CD14-positive monocyte (primary cell): ENCODE measurements around the gene SH3PXD2A. TPM values are rescaled to one million over a fixed set of nuclear protein-coding genes. Genes with fewer than 3 reads are reported as not detected.

Experiments used
- DNase-seq, 3 donors: peaks; one replicate each; pipeline ENCODE4 v3.0.0-alpha.2; 2011 to 2022
- H2AFZ ChIP-seq: 2 replicates; pipeline ENCODE4 v1.6.0; 2012; ENCODE audit warnings: mild to moderate bottlenecking, low read depth, low read length, inconsistent platforms; ENCODE audit not compliant: insufficient read depth, poor library complexity, severe bottlenecking
- H3K27ac ChIP-seq, 2 donors: 1 replicate in 1 of 2; 2 replicates in 1 of 2; pipeline ENCODE4 v1.5.1; 2012 to 2013; ENCODE audit warnings: low read length in 2 of 2, control low read depth in 1 of 2, inconsistent platforms in 1 of 2, low read depth in 1 of 2, mild to moderate bottlenecking in 1 of 2
- H3K27me3 ChIP-seq, 2 donors: one replicate each; pipeline versions ENCODE4 v1.6.0 to v1.6.1; 2011 to 2013; ENCODE audit warnings: low read length in 2 of 2; ENCODE audit not compliant: control insufficient read depth in 2 of 2, insufficient read depth in 2 of 2
- H3K36me3 ChIP-seq, 2 donors: replicated peaks in 1 of 2; 1 replicate in 1 of 2; 2 replicates in 1 of 2; pipeline versions ENCODE4 v1.5.1 to v1.6.1; 2012 to 2013; ENCODE audit warnings: low read length in 2 of 2, control low read depth in 1 of 2, inconsistent platforms in 1 of 2, mild to moderate bottlenecking in 1 of 2; ENCODE audit not compliant: insufficient read depth in 2 of 2, control insufficient read depth in 1 of 2
- H3K4me1 ChIP-seq, 2 donors: 1 replicate in 1 of 2; 2 replicates in 1 of 2; pipeline versions ENCODE4 v1.5.1 to v1.6.1; 2012 to 2013; ENCODE audit warnings: low read length in 2 of 2, control low read depth in 1 of 2, inconsistent platforms in 1 of 2, mild to moderate bottlenecking in 1 of 2, moderate library complexity in 1 of 2; ENCODE audit not compliant: insufficient read depth in 2 of 2, control insufficient read depth in 1 of 2
- H3K4me2 ChIP-seq: replicated peaks from 2 replicates; pipeline ENCODE3; 2012; ENCODE audit warnings: low read length, moderate library complexity, mild to moderate bottlenecking; ENCODE audit not compliant: poor library complexity, severe bottlenecking; ENCODE audit errors: extremely low read depth
- H3K4me3 ChIP-seq, 3 experiments: fragments of 200-600 bp in 1 of 3; sonication (generic) in 1 of 3; replicated peaks in 1 of 3; 1 replicate in 2 of 3; 2 replicates in 1 of 3; pipeline ENCODE4 v1.5.1; 2011 to 2013; ENCODE audit warnings: low read length in 3 of 3, mild to moderate bottlenecking in 3 of 3, control low read depth in 2 of 3, low read depth in 2 of 3, inconsistent platforms in 1 of 3, moderate library complexity in 1 of 3
- H3K79me2 ChIP-seq: 2 replicates; pipeline ENCODE4 v1.6.0; 2012; ENCODE audit warnings: mild to moderate bottlenecking, control low read depth, inconsistent platforms, low read length, moderate library complexity; ENCODE audit not compliant: insufficient read depth
- H3K9ac ChIP-seq: 2 replicates; pipeline ENCODE4 v1.6.0; 2017; ENCODE audit warnings: low read length, mild to moderate bottlenecking; ENCODE audit not compliant: insufficient read depth, poor library complexity, severe bottlenecking
- H3K9me3 ChIP-seq, 2 donors: replicated peaks in 1 of 2; 1 replicate in 1 of 2; 2 replicates in 1 of 2; pipeline versions ENCODE4 v1.5.1 to v1.6.1; 2012 to 2013; ENCODE audit warnings: low read length in 2 of 2, control low read depth in 1 of 2; ENCODE audit not compliant: control insufficient read depth in 1 of 2, insufficient read depth in 1 of 2
- H4K20me1 ChIP-seq: 2 replicates; pipeline ENCODE4 v1.6.0; 2012; ENCODE audit warnings: mild to moderate bottlenecking, low read length, control low read depth, moderate library complexity; ENCODE audit not compliant: insufficient read depth
- H3K27ac Mint-ChIP-seq, 7 donors: one replicate each; pipeline ENCODE4 v1.8.0; 2020; ENCODE audit warnings: mild to moderate bottlenecking in 7 of 7, mixed read lengths in 7 of 7, moderate library complexity in 6 of 7, inconsistent platforms in 2 of 7
- H3K27me3 Mint-ChIP-seq, 3 donors: one replicate each; pipeline ENCODE4 v1.8.0; 2021 to 2022; ENCODE audit warnings: low read depth in 3 of 3, mild to moderate bottlenecking in 3 of 3, mixed read lengths in 3 of 3, moderate library complexity in 3 of 3, inconsistent platforms in 1 of 3
- H3K36me3 Mint-ChIP-seq, 2 donors: one replicate each; pipeline ENCODE4 v1.8.0; 2020; ENCODE audit warnings: mixed read lengths in 2 of 2, inconsistent platforms in 1 of 2, mild to moderate bottlenecking in 1 of 2
- H3K4me1 Mint-ChIP-seq: one replicate; pipeline ENCODE4 v1.8.0; 2020; ENCODE audit warnings: mild to moderate bottlenecking, mixed read lengths
- H3K4me3 Mint-ChIP-seq, 2 donors: one replicate each; pipeline ENCODE4 v1.8.0; 2020; ENCODE audit warnings: mild to moderate bottlenecking in 2 of 2, mixed read lengths in 2 of 2, moderate library complexity in 1 of 2
- H3K9me3 Mint-ChIP-seq, 7 donors: one replicate each; pipeline ENCODE4 v1.8.0; 2020 to 2022; ENCODE audit warnings: mixed read lengths in 7 of 7, mild to moderate bottlenecking in 6 of 7, moderate library complexity in 6 of 7, inconsistent platforms in 2 of 7
- WGBS: methylation state at CpG from one replicate; pipeline ENCODE4 v1.1.5; 2013; ENCODE audit warnings: missing lambda C conversion rate; ENCODE audit not compliant: insufficient coverage; 5-methylcytosine and 5-hydroxymethylcytosine counted together
- intact Hi-C, 2 donors: fragments of 100-400 bp; cut with micrococcal nuclease; formaldehyde crosslinking; loops; one replicate each; pipeline versions ENCODE4 v1.15.0 to v1.15.1; 2023
- polyA plus RNA-seq, 3 donors: library from polyadenylated mRNA; depleted of rRNA in 1 of 3; unstranded in 2 of 3; stranded (reverse) in 1 of 3; fragments of 300-500 nt in 2 of 3; fragments of >200 nt in 1 of 3; fragmentation: Illumina TruSeq in 2 of 3; gene quantifications; 1 replicate in 2 of 3; 2 replicates in 1 of 3; pipeline ENCODE4 v1.2.3, GENCODE V29; 2012 to 2021
- TF ChIP-seq, protein P1 (sequence below): fragments of 200-600 bp; IDR thresholded peaks from one replicate; pipeline ENCODE4 v1.8.0; 2022; ENCODE audit warnings: antibody characterized with exemption, mild to moderate bottlenecking

SH3PXD2A gene
- polyA plus RNA-seq, 3 donors: 0.01 to 0.76 (median 0.05) TPM

DNA sequence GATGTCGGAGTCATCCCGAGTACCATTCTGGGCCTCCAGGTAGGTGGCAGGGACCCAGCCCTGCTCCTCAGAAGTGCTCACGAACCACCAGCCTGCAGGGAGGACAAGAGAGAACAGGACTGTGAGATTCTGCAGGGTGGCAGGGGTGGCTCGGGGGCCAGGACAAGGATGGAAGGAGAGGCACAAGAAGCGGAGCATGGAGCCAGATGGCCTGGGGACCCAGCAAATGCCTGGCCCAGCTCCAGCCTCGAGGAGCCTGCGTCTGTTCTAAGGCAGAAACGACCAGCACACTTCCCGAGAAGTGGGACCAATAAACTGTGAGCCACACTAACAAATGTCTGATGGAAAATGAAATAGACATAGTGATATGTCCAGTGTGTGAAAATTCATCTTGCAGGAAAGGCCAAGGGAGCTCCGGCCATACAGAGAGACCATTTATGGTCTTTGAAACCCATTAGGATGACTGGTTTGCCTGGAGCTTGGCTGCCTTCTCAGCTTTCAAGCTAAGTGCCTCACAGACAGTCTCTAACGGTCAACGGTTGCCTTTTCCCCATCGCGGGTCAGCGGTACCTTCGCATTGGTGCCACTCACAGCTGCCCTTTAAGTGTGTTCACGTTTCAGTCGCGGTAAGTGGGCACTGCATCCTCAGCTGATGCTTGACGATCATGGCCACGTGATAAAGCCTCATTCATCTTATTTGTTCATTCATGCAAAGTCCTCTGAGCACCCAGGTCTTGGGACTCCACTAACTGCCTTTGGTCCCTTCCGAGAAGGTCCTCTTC, 228.1 kb downstream of the SH3PXD2A start:
- TF ChIP-seq, protein P1, sequence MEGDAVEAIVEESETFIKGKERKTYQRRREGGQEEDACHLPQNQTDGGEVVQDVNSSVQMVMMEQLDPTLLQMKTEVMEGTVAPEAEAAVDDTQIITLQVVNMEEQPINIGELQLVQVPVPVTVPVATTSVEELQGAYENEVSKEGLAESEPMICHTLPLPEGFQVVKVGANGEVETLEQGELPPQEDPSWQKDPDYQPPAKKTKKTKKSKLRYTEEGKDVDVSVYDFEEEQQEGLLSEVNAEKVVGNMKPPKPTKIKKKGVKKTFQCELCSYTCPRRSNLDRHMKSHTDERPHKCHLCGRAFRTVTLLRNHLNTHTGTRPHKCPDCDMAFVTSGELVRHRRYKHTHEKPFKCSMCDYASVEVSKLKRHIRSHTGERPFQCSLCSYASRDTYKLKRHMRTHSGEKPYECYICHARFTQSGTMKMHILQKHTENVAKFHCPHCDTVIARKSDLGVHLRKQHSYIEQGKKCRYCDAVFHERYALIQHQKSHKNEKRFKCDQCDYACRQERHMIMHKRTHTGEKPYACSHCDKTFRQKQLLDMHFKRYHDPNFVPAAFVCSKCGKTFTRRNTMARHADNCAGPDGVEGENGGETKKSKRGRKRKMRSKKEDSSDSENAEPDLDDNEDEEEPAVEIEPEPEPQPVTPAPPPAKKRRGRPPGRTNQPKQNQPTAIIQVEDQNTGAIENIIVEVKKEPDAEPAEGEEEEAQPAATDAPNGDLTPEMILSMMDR: no peak
- H3K36me3 ChIP-seq: no peaks in the 10 kb centered on the region
- no peaks in the 10 kb centered on the region for H3K9me3 ChIP-seq
- no peak overlapping the region for H3K9ac ChIP-seq
- DNase-seq: no peak
- WGBS: 97% methylated on average over 21 of the region's 22 CpGs
- H4K20me1 ChIP-seq: no peaks in the 10 kb centered on the region
- no peaks in the 10 kb centered on the region for H3K27me3 ChIP-seq
- Mint-ChIP-seq H3K27ac (peak overlapping the region in 2 of 7 donors; percentile 8 to 19), H3K4me1 (no peaks in the 10 kb centered on the region), H3K4me3 (no peak overlapping the region), H3K27me3 (peaks cover 1 to 8% (median 6%) of the 10 kb centered on the region in 3 donors), H3K36me3 (no peaks in the 10 kb centered on the region), H3K9me3 (no peaks in the 10 kb centered on the region)
- no peak overlapping the region for H2AFZ ChIP-seq
- no peak overlapping the region for H3K27ac ChIP-seq
- intact Hi-C loops: no loop called here
- no peaks in the 10 kb centered on the region for H3K4me1 ChIP-seq
- no peaks in the 10 kb centered on the region for H3K79me2 ChIP-seq
- no peak overlapping the region for H3K4me3 ChIP-seq
- no peak overlapping the region for H3K4me2 ChIP-seq

DNA sequence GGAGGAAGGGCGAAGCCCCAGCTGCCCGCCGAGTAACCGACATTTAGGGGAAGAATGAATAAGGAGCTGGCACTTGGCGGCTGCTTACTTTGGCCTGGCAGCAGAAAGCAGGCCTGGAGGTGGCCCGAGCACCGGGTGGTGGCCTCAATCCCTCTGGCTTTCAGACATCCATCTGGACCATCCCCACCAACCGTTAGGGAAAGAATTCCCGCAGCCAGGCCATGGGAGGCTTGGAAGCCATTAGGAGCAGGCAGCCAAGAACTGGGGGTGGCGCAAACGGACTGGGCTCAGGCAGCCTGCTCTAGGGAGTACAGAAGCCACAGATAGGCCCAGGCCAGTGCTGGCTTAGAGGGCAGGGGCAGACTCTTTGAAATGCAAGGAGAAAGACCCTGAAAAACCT, 229.2 kb downstream of the SH3PXD2A start:
- Histone ChIP-seq H3K9me3 (no peaks in the 10 kb centered on the region), H3K4me2 (no peak overlapping the region), H3K79me2 (no peaks in the 10 kb centered on the region), H3K27ac (no peak overlapping the region), H3K36me3 (no peaks in the 10 kb centered on the region), H3K4me3 (no peak overlapping the region), H3K4me1 (no peaks in the 10 kb centered on the region), H2AFZ (no peak overlapping the region), H3K9ac (no peak overlapping the region), H4K20me1 (no peaks in the 10 kb centered on the region), H3K27me3 (no peaks in the 10 kb centered on the region)
- TF ChIP-seq, protein P1: no peak
- Mint-ChIP-seq H3K27me3 (peaks cover 1 to 8% (median 6%) of the 10 kb centered on the region in 3 donors), H3K4me3 (no peak overlapping the region), H3K9me3 (no peaks in the 10 kb centered on the region), H3K36me3 (no peaks in the 10 kb centered on the region), H3K4me1 (no peaks in the 10 kb centered on the region), H3K27ac (no peak overlapping the region)
- intact Hi-C loops: no loop called here
- no peak for DNase-seq
- 100% methylated on average over 3 of the region's 11 CpGs for WGBS
